GM21529 (cell line): ENCODE data around the gene SLC25A25.
A peak's percentile ranks its signal among the peaks of the same experiment; 100 is the strongest.

Experiments used
- ATAC-seq: cut with Tn5 transposase; IDR thresholded peaks from one replicate; pipeline ENCODE4 v1.9.1; 2021; ENCODE audit not compliant: unreplicated experiment

SLC25A25 gene

GRCh38 chr9:128072144-128073021, 4.4 kb downstream of the SLC25A25 start:
- no peak for ATAC-seq

GRCh38 chr9:128073253-128073886, 5.3 kb downstream of the SLC25A25 start:
- no peak for ATAC-seq

DNA sequence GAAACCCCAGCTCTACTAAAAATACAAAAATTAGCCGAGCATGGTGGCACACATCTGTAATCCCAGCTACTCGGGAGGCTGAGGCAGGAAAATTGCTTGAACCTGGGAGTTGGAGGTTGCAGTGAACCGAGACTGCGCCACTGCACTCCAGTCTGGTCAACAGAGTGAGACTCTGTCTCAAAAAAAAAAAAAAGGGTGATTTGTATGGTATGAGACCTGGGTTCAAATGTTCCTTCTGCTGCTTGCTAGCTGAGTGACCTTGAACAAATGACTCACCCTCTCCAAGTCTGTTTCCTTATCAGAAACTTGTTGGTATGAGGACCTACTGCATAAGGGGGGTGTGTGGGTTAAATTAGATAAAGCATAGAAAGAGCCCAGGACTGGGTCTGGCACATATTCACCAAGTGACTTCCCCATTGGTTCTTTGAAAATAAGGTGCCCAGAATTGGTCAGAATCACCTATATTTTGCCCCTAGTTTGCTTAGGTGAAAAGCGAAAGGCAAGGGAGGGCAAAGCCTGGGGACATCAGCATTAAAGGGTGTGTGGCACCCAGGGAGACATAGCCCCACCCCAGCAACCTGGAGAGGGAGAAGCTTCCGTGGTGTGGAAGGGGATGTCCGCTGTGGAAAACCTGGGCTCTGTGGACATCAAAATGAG, 9.9 kb downstream of the SLC25A25 start:
- ATAC-seq, result no peak

DNA sequence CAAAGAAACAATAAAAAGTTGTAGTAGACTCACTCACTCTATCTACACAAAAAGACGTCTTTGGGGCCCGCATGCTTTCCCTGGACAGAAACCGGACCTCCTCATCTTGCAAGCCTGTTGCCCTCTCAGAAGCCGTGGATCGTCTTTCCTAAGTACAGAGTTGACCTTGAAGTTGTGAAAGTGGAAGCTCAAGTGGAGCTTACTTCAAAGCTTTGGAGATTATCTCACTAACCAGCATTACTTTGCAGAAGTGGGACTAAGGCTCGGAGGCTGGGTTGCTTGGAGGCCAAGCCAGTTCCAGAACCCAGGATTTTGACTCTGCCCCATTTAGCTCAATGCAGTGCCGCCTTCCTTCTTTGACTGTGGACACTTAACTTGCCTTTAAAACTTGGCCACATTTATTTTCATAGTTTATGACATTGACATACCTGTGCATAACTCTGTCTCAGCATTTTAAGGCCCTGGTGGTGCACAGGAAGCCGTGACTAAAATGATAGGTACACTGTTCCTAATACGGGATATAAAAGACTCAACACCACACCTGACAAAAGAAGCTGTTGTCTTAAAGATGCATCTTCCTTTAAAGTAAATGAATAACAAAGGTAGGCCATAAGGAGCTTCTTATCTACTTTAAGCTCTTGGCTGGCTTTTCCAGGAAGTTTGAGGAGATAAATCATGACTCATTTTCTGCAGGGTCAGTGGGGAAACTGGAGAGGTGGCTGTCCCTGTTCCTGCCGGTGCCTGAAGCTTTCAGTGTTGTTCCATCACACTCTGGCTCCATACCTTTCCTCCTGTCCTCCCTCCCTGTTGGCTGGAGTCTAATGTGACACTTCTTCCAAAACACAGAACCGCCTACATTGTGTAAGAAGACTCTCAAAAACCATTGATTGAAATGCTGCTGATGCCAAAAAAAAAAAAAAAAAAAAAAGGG, 10.7 kb downstream of the SLC25A25 start:
- no peak for ATAC-seq

GRCh38 chr9:128080206-128080605, 12.2 kb downstream of the SLC25A25 start:
- no peak for ATAC-seq

GRCh38 chr9:128081056-128081455, 13.0 kb downstream of the SLC25A25 start:
- ATAC-seq, result no peak

GRCh38 chr9:128082151-128082550, 14.1 kb downstream of the SLC25A25 start:
- ATAC-seq, result no peak

- ATAC-seq, result no peak
Measured at GRCh38 chr9:128084746-128085145, 16.7 kb downstream of the SLC25A25 start.

DNA sequence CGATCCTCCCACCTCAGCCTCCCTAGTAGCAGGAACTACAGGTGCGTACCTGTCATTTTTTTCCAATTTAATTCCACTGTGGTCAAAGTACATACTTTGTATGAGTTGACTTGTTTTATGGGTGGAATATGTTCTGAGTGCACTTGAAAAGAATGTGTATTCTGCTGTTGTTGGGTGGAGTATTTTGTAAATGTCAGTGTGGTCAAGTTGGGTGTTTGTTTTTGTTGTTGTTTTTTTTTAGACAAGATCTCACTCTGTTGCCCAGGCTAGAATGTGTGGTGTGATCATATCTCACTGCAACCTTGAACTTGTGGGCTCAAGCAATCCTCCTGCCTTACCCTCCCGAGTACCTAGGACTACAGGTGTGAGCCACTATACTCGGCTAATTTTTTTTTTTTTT, 17.9 kb downstream of the SLC25A25 start:
- no peak for ATAC-seq

- ATAC-seq, result no peak
Measured at GRCh38 chr9:128087262-128087661, 19.2 kb downstream of the SLC25A25 start.

- ATAC-seq, result no peak
Measured at GRCh38 chr9:128088253-128088945, 20.4 kb downstream of the SLC25A25 start.

DNA sequence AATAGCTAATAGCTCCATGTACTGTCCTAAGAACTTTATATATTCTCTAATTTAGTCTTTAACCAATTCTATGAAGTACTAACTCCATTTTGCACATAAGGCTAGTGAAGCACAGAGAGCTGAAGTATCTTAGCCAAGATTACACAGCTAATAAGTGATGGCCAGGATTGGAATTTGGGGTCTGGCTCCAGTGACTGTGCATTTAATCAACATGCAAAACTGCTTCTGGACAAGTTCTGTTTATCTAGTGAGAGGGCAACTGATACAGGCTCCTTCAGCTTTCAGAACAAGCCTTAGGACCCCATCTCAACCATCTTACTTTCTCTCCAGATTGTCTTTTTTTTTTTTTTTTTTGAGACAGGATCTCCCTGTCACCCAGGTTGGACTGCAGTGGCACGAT, 21.3 kb downstream of the SLC25A25 start:
- no peak for ATAC-seq

DNA sequence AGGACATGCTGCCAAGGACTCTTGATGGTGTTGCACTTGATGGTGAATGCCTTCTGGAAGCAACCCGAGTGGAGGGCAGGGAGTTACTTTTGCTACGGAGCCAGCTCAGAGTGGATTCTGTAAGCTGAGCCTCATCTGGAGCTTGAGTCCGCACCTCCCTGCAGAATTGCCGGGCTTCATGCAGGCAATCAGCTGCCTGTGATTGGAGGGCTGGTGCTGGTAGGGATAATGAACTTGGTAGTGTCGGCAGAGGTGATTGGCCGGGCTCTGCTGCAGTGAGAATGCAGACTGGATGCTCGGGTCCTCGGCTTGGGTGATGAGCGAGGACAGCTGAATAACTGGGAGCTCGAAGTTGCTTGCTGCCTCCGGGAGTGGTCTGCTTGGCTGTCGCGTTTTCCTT, 23.1 kb downstream of the SLC25A25 start:
- no peak for ATAC-seq

GRCh38 chr9:128091571-128091970, 23.5 kb downstream of the SLC25A25 start:
- ATAC-seq, result no peak

DNA sequence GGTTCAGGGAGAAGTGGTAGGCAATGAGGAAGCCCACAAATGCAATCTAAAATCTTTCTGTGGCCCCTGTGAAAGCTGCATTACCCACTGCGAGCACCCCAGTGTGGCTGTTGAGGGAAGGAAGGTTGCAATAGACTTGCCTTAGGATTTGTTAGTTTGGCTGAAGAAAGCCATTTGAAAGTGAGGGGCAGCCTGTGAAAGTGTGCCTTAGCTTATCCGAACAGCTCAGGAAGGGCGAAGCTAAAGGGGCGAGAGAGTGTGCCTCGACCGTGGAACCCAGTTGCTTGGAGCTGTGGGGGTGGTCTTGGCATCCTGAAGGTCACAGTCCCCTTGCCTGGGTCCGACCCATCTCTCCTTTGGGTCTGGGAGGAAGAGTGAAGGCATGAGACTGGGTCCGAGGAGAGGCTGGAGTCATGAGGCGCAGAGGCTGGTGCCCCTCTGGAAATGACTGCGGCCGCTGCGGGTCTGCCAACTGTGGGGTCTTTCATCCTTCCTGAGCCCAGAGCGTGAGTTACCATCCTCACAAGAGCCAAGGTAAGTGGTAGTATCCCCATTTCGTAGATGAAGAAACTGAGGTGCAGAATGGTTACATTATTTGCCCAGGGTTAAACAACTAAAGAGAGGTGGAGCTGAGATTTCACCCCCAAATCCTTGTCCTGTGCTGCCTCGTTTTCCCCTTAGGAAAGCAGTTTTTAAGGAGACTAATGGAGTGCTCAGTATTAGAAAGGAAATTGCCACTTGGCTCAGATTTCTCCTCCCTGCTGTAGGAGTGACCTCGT, 24.4 kb downstream of the SLC25A25 start:
- no peak for ATAC-seq

- ATAC-seq, result no peak
Measured at GRCh38 chr9:128093011-128093410, 25.0 kb downstream of the SLC25A25 start.

DNA sequence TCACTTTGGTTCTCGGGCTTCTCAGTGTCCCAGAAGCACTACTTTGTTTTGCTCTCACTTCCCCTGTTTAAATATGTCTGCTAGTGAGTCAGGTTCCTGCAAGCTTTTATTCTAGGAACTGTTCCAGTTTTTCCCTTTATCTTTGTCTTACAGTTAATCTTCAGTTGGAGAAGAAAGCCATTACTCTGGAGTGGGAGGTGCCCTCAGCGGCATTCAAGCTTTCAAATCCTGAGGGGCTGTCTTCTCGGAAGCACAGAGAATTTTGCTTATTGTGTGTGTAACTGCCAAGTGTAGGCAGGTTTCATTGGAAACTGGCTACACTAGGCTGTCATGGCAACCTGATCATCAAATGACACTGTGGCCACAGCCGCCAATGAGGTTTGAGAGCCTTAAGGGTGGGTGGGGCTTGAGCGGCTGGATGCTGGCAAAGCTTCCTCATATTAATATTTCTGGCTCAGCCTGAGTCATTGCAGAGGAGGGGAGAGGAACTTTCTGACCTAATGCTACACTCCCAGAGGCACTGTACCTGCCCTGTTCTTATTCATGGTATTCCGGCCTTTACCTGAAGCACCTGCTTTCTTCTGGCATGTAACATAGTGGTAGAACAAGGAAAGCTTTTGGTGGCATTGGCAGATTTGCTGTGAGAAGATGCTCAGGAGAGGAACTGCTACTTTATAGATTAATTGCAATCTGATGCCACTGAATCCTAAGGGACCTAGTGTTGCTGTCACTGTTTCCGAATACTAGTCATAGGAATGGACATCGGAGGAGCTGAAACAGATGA, 26.3 kb downstream of the SLC25A25 start:
- ATAC-seq, result peak; percentile 94

DNA sequence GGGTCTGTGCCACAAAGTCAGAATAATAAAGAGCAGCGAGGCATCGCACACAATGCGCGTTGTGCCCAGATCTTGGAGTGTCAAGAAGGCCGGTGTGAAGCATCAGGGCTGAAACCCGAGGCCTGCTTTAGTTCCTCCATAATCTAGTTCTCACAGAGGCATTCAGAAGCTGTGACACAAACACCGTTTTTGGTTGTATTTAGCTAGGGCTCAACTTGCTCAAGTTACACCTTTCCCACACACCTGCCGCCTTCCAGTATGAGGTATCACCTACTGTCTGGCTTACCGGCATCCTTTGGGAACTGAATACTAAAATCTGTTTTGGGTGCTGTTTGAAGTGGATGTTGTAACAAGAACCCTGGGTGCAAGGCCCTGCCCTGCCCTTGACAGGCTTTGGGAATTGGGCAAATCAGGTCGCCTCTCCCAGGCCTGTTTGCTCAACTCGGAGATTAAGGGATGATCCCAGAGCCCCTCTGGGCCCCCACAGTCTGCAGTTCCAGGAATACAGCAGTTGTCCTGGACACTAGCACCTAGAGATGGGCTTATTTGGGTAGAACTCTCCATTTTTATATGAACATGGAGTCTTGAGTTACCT, 27.0 kb downstream of the SLC25A25 start:
- ATAC-seq, result no peak
